ENCODE data around the gene GFI1B.

Gene GFI1B

DNA sequence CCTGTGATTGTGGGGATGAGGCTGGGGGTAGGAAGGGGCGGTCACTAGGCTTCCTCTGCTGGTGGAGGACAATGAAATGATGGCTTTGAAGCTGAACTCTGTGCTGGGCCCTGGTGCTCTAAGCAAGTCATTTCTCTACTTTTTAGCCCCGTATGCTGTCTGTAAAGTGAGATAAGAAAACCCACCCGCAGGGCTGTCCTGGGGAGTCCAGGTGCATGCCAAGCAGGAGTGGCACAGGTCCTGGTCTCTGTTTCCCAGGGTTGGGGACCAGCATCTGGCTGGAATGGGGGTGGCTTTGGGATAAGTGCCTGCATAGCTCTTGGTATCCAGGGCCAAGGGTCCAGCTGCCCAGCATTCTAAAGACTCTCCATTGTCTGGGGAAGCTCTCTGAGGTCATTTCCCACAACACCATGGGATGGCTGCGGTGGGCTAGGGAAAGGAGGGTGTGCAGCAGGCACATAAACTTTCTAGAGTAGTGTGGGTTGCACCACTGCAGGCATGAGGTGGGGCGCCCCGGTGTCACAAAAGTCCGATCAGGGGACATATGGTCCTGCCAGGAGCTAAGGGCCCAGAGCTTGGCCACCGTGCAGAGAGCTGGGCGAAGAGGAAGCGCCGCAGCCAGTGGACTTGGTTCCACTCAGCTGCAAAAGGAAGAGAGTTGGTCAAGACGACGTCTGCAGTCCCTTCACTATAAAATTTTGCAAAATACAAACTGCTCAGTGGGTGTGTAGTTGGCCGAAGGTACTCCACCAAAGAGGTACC is 26.7 kb downstream of the GFI1B start (continued):
- TF ChIP-seq, protein P1, sequence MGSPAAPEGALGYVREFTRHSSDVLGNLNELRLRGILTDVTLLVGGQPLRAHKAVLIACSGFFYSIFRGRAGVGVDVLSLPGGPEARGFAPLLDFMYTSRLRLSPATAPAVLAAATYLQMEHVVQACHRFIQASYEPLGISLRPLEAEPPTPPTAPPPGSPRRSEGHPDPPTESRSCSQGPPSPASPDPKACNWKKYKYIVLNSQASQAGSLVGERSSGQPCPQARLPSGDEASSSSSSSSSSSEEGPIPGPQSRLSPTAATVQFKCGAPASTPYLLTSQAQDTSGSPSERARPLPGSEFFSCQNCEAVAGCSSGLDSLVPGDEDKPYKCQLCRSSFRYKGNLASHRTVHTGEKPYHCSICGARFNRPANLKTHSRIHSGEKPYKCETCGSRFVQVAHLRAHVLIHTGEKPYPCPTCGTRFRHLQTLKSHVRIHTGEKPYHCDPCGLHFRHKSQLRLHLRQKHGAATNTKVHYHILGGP (tag by site-specific recombination; IDR thresholded peaks at IDR 0.05): no peak
- TF ChIP-seq ZNF548 (tag by site-specific recombination; IDR thresholded peaks at IDR 0.05) (no peak), ZNF202 (tag by site-specific recombination; IDR thresholded peaks at IDR 0.05; ENCODE audit: borderline replicate concordance) (no peak), ZNF623 (tag by site-specific recombination; IDR thresholded peaks at IDR 0.05) (no peak), ZNF175 (tag by site-specific recombination; IDR thresholded peaks at IDR 0.05) (no peak), BCL11A (tag by site-specific recombination; IDR thresholded peaks at IDR 0.05; ENCODE audit: low read depth) (no peak)
- TF ChIP-seq, protein P2, sequence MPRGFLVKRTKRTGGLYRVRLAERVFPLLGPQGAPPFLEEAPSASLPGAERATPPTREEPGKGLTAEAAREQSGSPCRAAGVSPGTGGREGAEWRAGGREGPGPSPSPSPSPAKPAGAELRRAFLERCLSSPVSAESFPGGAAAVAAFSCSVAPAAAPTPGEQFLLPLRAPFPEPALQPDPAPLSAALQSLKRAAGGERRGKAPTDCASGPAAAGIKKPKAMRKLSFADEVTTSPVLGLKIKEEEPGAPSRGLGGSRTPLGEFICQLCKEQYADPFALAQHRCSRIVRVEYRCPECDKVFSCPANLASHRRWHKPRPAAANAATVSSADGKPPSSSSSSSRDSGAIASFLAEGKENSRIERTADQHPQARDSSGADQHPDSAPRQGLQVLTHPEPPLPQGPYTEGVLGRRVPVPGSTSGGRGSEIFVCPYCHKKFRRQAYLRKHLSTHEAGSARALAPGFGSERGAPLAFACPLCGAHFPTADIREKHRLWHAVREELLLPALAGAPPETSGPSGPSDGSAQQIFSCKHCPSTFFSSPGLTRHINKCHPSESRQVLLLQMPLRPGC (tag by site-specific recombination; IDR thresholded peaks at IDR 0.05): no peak
- TF ChIP-seq, protein P3, sequence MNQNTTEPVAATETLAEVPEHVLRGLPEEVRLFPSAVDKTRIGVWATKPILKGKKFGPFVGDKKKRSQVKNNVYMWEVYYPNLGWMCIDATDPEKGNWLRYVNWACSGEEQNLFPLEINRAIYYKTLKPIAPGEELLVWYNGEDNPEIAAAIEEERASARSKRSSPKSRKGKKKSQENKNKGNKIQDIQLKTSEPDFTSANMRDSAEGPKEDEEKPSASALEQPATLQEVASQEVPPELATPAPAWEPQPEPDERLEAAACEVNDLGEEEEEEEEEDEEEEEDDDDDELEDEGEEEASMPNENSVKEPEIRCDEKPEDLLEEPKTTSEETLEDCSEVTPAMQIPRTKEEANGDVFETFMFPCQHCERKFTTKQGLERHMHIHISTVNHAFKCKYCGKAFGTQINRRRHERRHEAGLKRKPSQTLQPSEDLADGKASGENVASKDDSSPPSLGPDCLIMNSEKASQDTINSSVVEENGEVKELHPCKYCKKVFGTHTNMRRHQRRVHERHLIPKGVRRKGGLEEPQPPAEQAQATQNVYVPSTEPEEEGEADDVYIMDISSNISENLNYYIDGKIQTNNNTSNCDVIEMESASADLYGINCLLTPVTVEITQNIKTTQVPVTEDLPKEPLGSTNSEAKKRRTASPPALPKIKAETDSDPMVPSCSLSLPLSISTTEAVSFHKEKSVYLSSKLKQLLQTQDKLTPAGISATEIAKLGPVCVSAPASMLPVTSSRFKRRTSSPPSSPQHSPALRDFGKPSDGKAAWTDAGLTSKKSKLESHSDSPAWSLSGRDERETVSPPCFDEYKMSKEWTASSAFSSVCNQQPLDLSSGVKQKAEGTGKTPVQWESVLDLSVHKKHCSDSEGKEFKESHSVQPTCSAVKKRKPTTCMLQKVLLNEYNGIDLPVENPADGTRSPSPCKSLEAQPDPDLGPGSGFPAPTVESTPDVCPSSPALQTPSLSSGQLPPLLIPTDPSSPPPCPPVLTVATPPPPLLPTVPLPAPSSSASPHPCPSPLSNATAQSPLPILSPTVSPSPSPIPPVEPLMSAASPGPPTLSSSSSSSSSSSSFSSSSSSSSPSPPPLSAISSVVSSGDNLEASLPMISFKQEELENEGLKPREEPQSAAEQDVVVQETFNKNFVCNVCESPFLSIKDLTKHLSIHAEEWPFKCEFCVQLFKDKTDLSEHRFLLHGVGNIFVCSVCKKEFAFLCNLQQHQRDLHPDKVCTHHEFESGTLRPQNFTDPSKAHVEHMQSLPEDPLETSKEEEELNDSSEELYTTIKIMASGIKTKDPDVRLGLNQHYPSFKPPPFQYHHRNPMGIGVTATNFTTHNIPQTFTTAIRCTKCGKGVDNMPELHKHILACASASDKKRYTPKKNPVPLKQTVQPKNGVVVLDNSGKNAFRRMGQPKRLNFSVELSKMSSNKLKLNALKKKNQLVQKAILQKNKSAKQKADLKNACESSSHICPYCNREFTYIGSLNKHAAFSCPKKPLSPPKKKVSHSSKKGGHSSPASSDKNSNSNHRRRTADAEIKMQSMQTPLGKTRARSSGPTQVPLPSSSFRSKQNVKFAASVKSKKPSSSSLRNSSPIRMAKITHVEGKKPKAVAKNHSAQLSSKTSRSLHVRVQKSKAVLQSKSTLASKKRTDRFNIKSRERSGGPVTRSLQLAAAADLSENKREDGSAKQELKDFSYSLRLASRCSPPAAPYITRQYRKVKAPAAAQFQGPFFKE (tag by site-specific recombination; IDR thresholded peaks at IDR 0.05; ENCODE audit: borderline replicate concordance): no peak
- TF ChIP-seq, protein P4, sequence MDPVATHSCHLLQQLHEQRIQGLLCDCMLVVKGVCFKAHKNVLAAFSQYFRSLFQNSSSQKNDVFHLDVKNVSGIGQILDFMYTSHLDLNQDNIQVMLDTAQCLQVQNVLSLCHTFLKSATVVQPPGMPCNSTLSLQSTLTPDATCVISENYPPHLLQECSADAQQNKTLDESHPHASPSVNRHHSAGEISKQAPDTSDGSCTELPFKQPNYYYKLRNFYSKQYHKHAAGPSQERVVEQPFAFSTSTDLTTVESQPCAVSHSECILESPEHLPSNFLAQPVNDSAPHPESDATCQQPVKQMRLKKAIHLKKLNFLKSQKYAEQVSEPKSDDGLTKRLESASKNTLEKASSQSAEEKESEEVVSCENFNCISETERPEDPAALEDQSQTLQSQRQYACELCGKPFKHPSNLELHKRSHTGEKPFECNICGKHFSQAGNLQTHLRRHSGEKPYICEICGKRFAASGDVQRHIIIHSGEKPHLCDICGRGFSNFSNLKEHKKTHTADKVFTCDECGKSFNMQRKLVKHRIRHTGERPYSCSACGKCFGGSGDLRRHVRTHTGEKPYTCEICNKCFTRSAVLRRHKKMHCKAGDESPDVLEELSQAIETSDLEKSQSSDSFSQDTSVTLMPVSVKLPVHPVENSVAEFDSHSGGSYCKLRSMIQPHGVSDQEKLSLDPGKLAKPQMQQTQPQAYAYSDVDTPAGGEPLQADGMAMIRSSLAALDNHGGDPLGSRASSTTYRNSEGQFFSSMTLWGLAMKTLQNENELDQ (tag by site-specific recombination; IDR thresholded peaks at IDR 0.05; ENCODE audit: low read depth): no peak

DNA sequence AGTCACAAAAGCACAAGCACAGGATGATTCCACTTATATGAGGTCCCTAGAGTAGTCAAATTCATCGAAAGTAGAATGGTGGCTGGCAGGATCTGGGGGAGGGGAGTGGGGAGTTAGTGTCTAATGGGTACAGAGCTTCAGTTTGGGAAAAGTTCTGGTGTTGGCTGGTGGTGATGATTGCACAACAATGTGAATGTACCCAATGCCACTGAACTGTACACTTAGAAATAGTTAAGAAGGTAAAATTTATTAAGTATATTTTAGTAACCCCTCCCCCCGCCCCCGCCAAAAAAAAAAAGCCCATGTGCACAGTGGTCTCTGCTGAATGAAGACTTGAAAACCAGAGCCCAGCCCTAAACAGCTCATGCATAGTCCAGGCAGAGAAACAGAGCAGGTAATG is 27.5 kb downstream of the GFI1B start:
- Histone ChIP-seq H3K4me3 (ENCODE audit: low read depth, low read length) (no peak overlapping the region), H3K27ac (ENCODE audit: extremely low read depth, low read depth, low read length) (no peak overlapping the region), H3K9me3 (ENCODE audit: control insufficient read depth, insufficient read depth, low read depth, low read length) (no peaks in the 10 kb centered on the region), H3K4me1 (ENCODE audit: control insufficient read depth, insufficient read depth, low read length) (no peaks in the 10 kb centered on the region), H3K36me3 (ENCODE audit: control insufficient read depth in 2 of 2, insufficient read depth in 1 of 2, low read length in 2 of 2) (no peaks in the 10 kb centered on the region)
- TF ChIP-seq, protein P5, sequence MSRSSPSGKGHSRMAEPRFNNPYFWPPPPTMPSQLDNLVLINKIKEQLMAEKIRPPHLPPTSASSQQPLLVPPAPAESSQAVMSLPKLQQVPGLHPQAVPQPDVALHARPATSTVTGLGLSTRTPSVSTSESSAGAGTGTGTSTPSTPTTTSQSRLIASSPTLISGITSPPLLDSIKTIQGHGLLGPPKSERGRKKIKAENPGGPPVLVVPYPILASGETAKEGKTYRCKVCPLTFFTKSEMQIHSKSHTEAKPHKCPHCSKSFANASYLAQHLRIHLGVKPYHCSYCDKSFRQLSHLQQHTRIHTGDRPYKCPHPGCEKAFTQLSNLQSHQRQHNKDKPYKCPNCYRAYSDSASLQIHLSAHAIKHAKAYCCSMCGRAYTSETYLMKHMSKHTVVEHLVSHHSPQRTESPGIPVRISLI (tag by site-specific recombination; IDR thresholded peaks at IDR 0.05): no peak
- ChIA-PET CTCF (interaction anchor here (1.7 to 5.7 kb wide), 2 partner anchors 17 to 28 kb away, joined by 12 to 56 read pairs; partner anchors contain the start of gene GFI1B), POLR2A (interaction anchor here (1.0 kb wide), 1 partner anchor 25 kb away, joined by 3 read pairs; the partner anchor contains the start of gene GTF3C5)
